NAMALWA (cell line): ENCODE measurements around the gene KHNYN.

Source experiments
- DNase-seq: peaks from one replicate; pipeline ENCODE4 v3.0.0-alpha.2; 2015; ENCODE audit warnings: low spot score

Gene KHNYN

DNA sequence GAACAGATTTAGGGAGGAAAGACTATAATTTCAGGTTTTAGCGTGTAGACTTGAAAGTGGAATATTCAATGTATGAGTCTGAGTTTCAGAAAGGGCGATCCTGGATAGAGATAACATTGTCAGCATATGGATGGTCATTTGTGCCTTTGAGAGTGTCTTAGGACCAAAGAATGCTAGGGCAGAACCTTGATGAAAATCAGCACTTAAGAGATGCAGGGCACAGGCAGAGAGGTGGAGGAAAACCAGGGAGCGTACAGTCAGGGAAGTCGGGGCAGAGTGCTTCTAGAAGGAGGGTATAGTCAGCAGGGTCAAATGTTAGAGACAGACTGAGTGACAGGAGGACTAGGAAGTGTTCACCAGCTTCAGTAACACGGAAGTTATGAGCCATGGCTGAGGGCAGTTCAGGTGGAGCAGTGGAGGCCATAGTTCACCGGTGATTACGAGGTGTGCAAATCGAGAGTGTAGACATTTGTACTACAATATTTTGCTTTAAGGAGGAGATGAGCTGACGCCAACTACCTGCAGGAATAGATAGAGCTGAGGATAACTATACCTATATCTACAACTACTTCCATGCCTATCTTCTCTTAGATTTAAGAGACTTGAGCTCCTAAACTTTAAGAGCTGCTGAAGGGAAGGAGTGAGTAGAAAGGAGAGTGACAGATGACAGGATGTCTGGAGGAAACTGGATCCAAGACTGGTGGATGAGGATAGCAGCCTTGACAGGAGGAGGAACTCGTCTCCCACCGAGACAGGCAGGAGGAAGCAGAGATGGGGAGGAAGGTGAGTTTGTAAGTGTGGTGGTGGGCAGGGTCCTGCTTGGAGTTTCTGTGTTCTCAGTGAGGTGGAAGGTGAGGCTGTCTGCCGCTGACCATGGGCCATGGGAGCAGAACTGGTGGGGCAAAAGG lies 6.8 kb upstream of the KHNYN start:
- no peak for DNase-seq

- DNase-seq = no peak
Observed at GRCh38 chr14:24425704-24426103, 4.0 kb upstream of the KHNYN start.

- DNase-seq = no peak
Observed at GRCh38 chr14:24426150-24426911, 3.4 kb upstream of the KHNYN start.

DNA sequence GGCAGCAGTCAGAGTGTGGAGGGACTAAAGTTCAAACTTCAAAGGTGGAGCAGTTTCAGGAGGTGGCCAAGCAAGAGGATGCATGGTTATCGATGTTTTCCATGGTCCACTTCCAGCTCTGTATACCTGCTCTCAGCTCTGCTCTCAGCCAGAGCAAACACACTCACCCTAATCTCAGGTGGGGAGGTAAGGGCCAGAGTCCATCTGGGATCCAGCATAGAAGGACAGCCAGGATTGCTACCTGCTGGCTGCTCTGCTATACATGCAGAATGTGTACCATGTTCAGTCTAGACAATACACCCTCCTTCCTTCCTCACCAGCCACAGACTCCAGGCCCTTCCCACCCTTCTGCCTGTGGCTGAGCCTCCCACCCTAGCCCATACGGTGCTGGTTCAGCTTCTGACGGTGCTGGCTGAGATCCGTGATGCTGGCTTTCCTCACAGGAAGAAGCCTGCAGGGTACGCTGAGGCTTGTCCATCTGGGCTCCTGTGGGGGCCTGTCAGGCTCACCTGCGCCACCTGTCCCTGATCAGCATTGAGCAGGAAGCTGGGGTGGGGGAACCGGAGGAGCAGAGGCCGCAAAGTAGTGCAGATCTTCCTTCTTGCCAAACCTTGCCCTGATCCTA lies 2.7 kb upstream of the KHNYN start:
- DNase-seq = no peak

DNA sequence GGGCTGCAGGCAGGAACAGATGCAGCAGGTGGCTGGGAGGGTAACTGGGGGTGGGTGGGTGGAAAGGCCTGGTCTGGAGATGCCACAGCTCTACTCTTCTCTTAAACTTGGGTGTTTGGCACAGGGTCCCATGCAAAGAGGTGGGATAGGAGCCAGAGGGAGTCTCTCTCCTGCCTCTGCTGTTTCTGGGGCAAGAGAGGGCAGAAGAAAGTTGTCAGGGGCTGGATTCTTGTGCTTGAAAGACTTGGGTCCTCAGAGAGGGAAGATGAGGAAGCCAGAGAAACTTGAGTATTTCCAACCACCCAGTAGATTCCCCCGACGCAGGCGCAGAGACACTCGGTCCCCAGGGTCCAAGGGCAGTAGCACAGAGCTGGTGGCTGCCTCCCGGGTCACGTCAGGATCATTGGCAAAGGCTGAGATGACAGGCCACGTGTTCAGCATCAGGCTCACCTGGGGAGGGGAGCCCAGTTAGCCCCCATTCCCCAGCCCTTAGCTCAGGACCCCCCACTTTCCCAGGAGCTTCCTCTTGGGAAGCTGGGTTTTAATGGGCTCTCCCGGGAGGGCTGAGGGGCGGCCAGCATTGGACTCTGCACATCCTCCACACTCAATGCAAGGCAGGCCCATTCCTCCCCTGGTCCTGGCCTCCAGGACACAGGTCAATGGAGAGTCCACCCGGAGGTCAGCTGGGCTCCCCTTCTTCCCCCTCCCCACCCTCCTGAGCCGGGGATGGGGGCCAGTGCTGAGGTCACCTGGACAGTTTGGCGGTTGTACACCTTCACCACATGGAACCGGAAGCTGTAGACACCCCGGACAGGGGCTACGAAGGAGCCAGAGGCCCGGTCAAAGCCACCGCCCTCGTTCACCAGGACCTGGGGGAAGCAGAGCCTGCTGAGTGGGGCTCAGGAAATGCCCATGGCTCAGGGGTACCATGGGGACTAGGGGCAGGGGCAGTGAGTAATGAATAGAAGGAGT lies 1.9 kb upstream of the KHNYN start:
- no peak for DNase-seq

- DNase-seq = no peak
Observed at GRCh38 chr14:24428628-24429394, 943 bp upstream of the KHNYN start.

GRCh38 chr14:24430143-24430681 lies 458 bp downstream of the KHNYN start:
- peak; percentile 74 for DNase-seq

GRCh38 chr14:24430682-24431568 lies 1.2 kb downstream of the KHNYN start:
- DNase-seq = peak; percentile 87

- peak; percentile 96 for DNase-seq
Observed at GRCh38 chr14:24431569-24432258, 2.0 kb downstream of the KHNYN start.

DNA sequence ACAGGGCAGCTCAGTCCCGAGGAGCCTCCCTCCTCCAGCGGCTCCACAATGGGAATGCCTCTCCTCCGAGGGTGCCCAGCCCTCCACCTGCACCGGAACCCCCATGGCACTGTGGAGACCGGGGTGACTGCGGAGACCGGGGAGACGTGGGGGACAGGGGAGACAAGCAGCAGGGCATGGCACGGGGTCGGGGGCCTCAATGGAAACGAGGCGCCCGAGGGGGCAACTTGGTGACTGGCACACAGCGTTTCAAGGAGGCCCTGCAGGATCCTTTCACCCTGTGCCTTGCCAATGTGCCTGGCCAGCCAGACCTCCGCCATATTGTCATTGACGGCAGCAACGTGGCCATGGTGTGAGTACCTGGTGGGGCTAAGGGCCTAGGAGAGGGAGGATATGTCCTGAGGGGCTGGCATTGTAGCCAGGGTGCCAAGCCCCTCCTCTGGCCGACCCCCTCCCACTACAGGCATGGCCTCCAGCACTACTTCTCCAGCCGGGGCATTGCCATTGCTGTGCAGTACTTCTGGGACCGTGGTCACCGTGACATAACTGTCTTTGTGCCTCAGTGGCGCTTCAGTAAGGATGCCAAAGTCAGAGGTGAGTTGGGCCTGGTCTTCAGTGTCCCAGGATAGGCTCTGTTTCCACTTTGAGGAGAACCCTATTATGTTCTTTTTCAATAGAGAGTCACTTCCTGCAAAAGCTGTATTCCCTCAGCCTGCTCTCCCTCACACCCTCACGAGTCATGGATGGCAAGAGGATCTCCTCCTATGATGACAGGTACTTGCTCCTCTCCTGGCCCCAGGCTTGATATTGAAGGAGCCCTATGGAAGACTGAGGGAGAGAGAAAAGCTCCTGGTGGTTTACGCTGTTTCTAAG lies 2.7 kb downstream of the KHNYN start:
- no peak for DNase-seq

DNA sequence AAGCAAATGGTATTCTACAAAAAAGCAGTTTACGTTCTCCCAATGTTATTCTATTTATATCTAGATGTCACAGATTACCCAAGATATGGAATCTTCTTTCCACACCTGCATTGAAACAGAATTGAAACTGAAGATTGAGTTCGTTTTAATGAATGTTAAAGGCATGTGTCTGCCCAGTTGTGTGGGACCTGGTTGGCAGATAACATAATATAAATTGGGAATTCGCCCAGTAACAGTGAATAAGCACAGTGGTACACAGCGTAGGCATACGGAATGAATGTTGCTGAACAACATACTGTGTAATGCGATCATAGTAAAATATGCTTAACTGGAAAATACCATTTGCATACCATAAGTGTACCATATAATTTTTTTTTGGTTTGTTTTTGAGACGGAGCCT lies 4.3 kb downstream of the KHNYN start:
- no peak for DNase-seq

GRCh38 chr14:24434676-24435075 lies 4.9 kb downstream of the KHNYN start:
- no peak for DNase-seq

DNA sequence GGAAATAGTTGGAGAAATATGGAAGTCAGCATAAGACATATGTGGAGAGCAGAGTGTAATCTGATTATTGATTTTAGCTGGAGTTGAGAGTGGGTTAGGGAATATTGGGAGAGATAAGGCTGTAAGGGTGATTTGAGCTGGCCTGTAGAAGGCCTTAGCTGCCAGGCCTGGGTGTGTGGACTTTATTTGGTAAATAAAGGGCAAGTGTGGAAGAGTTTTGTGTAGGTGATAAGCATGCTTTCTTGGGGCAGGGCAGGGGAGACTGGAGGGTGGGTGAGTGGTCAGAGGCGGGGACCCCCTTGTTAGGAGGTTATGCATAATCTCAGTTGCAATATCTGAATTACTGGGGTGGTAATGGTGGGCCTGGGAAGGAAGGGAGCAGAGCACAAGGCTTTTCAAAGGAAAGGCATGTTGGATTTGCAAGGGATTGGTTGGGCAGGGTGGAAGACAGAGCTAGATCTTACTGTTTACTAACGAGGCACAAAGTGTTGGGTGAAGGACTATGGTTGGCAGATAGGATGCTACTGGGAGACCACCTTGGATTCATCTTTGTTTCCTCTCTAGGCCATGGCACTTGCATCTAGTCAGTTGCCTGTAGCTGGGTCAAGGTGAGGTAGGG lies 5.5 kb downstream of the KHNYN start:
- DNase-seq = no peak

DNA sequence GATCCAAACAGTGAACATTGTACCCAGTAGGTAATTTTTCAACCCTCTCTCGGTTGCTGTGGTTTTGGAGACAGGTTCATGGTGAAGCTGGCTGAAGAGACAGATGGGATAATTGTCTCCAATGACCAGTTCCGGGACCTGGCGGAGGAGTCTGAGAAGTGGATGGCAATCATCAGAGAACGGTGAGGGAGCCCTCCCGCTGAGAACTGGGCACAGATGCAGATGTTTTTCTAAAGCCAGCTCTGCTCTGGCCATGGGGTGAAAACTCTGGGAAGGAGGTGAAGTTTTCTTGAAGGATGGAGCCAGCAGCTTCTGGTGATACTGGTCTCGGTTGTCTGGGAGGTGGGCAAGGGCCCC lies 6.2 kb downstream of the KHNYN start:
- no peak for DNase-seq

DNA sequence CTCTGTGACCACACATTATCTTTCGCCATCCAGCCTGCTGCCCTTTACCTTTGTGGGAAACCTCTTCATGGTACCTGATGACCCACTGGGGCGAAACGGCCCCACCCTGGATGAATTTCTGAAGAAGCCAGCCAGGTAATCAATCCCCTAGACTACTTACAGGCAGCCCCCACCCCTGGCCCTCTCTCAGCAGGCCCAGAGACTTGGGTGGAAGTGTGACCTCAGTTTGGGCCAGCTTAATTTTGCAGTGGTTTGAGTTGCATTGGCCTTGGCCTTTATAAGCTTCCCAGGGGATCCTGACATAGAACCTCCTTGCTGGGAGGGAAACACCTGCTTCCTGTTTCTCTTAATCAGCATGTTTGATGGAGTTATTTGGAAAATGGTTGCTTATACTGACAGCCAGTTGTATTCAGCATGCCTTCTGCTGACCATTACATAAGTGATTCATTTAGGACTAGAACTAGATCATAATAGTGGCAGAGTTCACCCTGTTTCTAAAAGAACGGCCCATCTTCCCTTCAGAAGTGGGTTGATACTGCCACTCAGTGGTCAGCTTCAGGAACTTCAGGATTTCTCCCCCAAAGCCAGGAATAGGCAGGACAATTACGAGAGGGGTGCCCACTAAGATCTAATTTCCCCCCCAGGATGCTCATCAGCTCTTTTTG lies 6.7 kb downstream of the KHNYN start:
- DNase-seq = peak; percentile 84

DNA sequence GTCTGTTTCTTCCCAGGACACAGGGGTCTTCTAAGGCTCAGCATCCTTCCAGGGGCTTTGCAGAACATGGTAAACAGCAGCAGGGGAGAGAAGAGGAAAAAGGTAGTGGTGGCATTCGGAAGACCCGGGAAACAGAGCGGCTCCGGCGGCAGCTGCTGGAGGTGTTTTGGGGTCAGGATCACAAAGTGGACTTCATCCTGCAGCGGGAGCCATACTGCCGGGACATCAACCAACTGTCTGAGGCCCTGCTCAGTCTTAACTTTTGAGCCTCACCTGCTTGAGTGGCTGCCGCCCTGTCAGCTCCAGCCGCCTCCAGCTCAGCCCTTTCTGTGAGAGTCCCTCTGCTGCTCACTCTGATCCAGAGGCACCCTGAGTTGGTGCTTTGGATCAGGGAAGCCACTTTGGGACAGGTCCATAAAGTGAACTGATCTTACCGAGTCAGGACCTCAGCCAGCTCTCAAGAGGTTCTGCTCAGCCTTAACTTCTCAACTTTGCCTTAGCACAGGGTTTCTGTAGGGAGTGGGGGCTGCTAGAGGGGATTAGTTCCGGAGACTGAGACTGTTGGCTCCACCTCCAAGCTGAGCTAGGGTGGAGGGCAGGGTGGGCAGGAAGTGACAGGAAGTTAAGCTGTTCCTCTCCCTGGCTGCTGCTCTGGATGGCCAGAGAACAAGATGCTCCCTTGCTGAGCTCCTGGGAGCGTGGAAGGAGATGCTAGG lies 7.4 kb downstream of the KHNYN start:
- no peak for DNase-seq
